Lung (tissue), 12 donors: ENCODE results near the gene GNA12. TPM values are rescaled to one million over a fixed set of nuclear protein-coding genes. Genes with fewer than 3 reads are reported as not detected.

Experiments
- ATAC-seq: fragments of 200-7000 bp; cut with Tn5 transposase; one replicate; pipeline ENCODE4 v1.9.1; 2020; ENCODE audit warnings: moderate number of reproducible peaks; ENCODE audit not compliant: insufficient read depth, low FRiP score
- DNase-seq, 3 donors: peaks; one replicate each; pipeline ENCODE4 v3.0.0-alpha.2; 2013 to 2017
- H3K27ac ChIP-seq, 2 donors: one replicate each; pipeline ENCODE4 v1.5.1; 2013; ENCODE audit warnings: mild to moderate bottlenecking in 2 of 2, moderate library complexity in 2 of 2, control low read depth in 1 of 2, inconsistent platforms in 1 of 2, low read depth in 1 of 2, low read length in 1 of 2
- H3K27me3 ChIP-seq, 3 donors: one replicate each; pipeline ENCODE4 v1.5.1; 2013; ENCODE audit warnings: low read length in 2 of 3; ENCODE audit not compliant: control insufficient read depth in 3 of 3, insufficient read depth in 3 of 3
- H3K36me3 ChIP-seq, 4 donors: one replicate each; pipeline ENCODE4 v1.5.1; 2013; ENCODE audit warnings: low read length in 4 of 4, mild to moderate bottlenecking in 1 of 4, moderate library complexity in 1 of 4; ENCODE audit not compliant: control insufficient read depth in 4 of 4, insufficient read depth in 4 of 4
- H3K4me1 ChIP-seq, 5 donors: one replicate each; pipeline ENCODE4 v1.5.1; 2013; ENCODE audit warnings: low read length in 5 of 5, mild to moderate bottlenecking in 2 of 5, moderate library complexity in 1 of 5; ENCODE audit not compliant: control insufficient read depth in 5 of 5, insufficient read depth in 5 of 5
- H3K4me3 ChIP-seq: one replicate; pipeline ENCODE4 v1.5.1; 2013; ENCODE audit warnings: mild to moderate bottlenecking, control low read depth, moderate library complexity
- H3K9ac ChIP-seq, 2 donors: one replicate each; pipeline ENCODE4 v1.5.1; 2013; ENCODE audit warnings: low read length in 2 of 2, control low read depth in 1 of 2; ENCODE audit not compliant: insufficient read depth in 1 of 2
- H3K9me3 ChIP-seq, 4 donors: one replicate each; pipeline ENCODE4 v1.5.1; 2013; ENCODE audit warnings: low read length in 3 of 4, mild to moderate bottlenecking in 1 of 4, moderate library complexity in 1 of 4; ENCODE audit not compliant: control insufficient read depth in 4 of 4, insufficient read depth in 3 of 4
- WGBS, 2 donors: extraction: QIAGEN DNeasy Blood & Tissue Kit; methylation state at CpG; one replicate each; pipeline ENCODE4 v1.1.7; 2013; 5-methylcytosine and 5-hydroxymethylcytosine counted together
- polyA plus RNA-seq, 2 donors: library from polyadenylated mRNA; stranded (reverse); fragments of 200-250 nt; gene quantifications; one replicate each; pipeline ENCODE4 v1.2.1, GENCODE V29; 2013
- total RNA-seq, 2 donors: library from RNA; depleted of rRNA in 1 of 2; stranded (reverse); fragments of >200 nt in 1 of 2; gene quantifications; one replicate each; pipeline ENCODE4 v1.2.1, GENCODE V29; 2014 to 2021
- TF ChIP-seq, protein P1 (sequence below): IDR thresholded peaks from 2 replicates; pipeline ENCODE4 v1.5.1; 2012; ENCODE audit warnings: mild to moderate bottlenecking; ENCODE audit errors: control extremely low read depth, extremely low read depth
- donor health status: control.
- donor health status: control.
- donor health status: Bipolar disorder and iron deficiency.
- donor health status: healthy.
- donor health status: DM: yes; HTN: yes; CAD: no.

The GNA12 gene
- total and polyA plus RNA-seq, 4 donors = 11.0 to 51.9 (median 33.5) TPM

DNA sequence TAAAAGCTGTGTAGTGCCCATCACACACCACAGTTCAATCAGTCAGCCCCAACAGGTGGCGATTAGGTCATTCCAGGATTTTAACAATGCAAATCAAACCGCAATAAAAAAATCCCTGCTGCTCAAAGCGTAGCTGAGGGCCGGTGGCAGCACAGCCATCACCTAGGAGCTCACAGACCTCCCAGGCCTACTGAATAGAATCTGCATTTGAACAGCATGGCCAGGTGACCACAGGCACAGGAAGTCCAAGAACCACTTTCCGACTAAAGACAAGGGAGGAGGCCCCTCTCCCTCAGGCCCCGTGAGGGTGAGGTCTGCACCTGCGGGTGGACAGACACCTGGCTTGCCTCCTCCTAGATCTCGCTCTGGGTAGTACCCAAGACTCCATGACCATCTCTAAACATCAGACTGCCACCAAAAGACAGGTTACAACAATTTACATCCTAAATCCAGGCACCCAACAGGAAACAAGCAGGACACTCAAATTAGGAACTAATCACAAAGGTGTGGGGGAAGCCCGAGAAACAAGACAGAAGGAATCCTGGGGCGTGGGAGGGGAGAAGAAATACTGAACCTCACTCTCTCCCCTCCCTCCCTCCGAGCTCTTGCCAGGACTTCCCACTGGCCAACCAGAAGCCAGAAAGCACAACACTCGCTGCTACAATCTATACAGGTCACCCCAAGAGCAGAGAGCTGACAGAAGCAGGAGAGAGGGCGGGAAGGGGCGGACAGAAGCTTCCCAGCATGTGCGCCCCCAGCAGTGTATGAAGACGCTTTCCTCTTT lies 19.2 kb downstream of the GNA12 start:
- Histone ChIP-seq H3K4me1 (peaks cover 10 to 38% (median 25%) of the 10 kb centered on the region in 5 donors), H3K9ac (no peak overlapping the region), H3K9me3 (no peaks in the 10 kb centered on the region), H3K4me3 (no peak overlapping the region), H3K27ac (no peak overlapping the region), H3K27me3 (no peaks in the 10 kb centered on the region), H3K36me3 (peaks cover 0 to 3% (median 0%) of the 10 kb centered on the region in 4 donors)
- ATAC-seq = no peak
- TF ChIP-seq, protein P1, sequence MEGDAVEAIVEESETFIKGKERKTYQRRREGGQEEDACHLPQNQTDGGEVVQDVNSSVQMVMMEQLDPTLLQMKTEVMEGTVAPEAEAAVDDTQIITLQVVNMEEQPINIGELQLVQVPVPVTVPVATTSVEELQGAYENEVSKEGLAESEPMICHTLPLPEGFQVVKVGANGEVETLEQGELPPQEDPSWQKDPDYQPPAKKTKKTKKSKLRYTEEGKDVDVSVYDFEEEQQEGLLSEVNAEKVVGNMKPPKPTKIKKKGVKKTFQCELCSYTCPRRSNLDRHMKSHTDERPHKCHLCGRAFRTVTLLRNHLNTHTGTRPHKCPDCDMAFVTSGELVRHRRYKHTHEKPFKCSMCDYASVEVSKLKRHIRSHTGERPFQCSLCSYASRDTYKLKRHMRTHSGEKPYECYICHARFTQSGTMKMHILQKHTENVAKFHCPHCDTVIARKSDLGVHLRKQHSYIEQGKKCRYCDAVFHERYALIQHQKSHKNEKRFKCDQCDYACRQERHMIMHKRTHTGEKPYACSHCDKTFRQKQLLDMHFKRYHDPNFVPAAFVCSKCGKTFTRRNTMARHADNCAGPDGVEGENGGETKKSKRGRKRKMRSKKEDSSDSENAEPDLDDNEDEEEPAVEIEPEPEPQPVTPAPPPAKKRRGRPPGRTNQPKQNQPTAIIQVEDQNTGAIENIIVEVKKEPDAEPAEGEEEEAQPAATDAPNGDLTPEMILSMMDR = no peak
- WGBS, 2 donors = 76 to 83% methylated on average over 16 of the region's 16 CpGs
- DNase-seq = peak in 2 of 3 donors; percentile 23 to 44

DNA sequence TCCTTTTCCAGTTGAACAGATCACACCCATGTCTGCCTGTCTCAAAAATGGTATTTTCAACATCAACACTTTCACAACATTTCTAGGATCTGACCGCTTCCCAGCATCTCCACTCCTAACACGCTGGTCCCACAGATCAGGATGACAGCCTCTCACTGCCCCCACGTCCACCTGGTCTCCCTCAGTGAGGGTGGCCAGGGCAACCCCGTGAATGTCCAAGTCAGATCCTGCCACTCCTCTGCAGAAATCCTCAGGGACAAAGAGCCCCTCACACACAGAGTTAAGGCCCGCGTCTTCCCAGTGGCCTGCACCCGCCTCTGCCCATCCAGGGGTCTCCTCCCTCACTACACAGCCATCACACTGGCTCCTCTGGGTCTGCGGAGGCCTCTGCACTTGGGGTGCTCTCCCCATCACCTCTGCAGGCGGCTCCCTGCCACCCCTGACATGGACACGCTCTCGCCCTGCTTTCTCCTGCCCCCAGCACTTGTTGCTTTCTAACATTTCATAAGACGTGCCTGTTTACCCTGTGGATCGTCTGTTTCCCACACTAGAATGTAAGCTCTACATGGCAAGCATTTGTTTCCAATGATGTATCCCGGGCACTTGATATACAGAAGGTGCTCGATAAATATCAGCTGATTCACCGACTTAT lies 20.0 kb downstream of the GNA12 start:
- H3K36me3 ChIP-seq = no peaks in the 10 kb centered on the region
- WGBS, 2 donors = 90 to 92% methylated on average over 15 to 16 of the region's 16 CpGs
- TF ChIP-seq, protein P1 = no peak
- no peak overlapping the region for H3K9ac ChIP-seq
- H3K4me3 ChIP-seq = no peak overlapping the region
- DNase-seq = no peak
- no peaks in the 10 kb centered on the region for H3K9me3 ChIP-seq
- no peak for ATAC-seq
- peak overlapping the region in 1 of 2 donors; percentile 37 for H3K27ac ChIP-seq
- H3K27me3 ChIP-seq = no peaks in the 10 kb centered on the region
- peaks cover 10 to 38% (median 25%) of the 10 kb centered on the region in 5 donors for H3K4me1 ChIP-seq

DNA sequence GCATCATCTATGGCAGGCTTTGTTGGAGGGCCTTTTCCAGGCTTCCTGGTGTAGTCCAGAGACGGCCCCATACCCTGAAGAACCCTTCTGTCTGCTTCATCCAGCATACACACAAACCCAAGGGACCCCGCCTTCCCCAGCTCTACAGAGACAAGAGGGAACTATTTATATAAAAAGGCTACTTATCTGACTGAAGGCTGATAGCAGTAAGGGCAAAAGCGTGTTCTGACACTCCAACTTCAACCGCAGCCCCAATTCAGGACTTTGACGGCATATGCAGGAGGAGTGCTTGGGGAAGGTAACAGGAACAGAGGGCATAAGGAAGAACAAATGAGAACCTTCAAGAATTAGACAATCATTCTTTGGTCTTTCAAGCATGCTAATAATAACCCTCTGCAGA lies 21.0 kb downstream of the GNA12 start:
- DNase-seq (peak; percentile 32 to 52 (median 41)), ATAC-seq (no peak)
- H3K36me3 ChIP-seq = no peaks in the 10 kb centered on the region
- peaks cover 10 to 49% (median 25%) of the 10 kb centered on the region in 5 donors for H3K4me1 ChIP-seq
- no peaks in the 10 kb centered on the region for H3K9me3 ChIP-seq
- no peak overlapping the region for H3K4me3 ChIP-seq
- TF ChIP-seq, protein P1 = no peak
- peak overlapping the region; percentile 47 to 52 for H3K27ac ChIP-seq
- H3K27me3 ChIP-seq = no peaks in the 10 kb centered on the region
- no peak overlapping the region for H3K9ac ChIP-seq
- WGBS, 2 donors = 61 to 84% methylated on average over 5 of the region's 5 CpGs
